H1 (cell line): ENCODE data around the gene ESYT2.

Source experiments
- BRCA1 ChIP-seq: IDR thresholded peaks from 2 replicates; pipeline ENCODE4 v1.6.1; 2012; ENCODE audit warnings: low read depth, low read length, improper control_type of control experiment
- CTCF ChIP-seq, 3 experiments: IDR thresholded peaks; 1 replicate in 2 of 3; 2 replicates in 1 of 3; pipeline versions ENCODE4 v1.5.1 to v1.6.1; 2011; ENCODE audit warnings: low read length in 3 of 3, mild to moderate bottlenecking in 3 of 3, inconsistent platforms in 2 of 3, low read depth in 1 of 3, moderate library complexity in 1 of 3; ENCODE audit not compliant: insufficient read depth in 1 of 3; ENCODE audit errors: control extremely low read depth in 1 of 3
- EZH2 ChIP-seq: fragments of 200-600 bp; sonication (generic); IDR thresholded peaks from 2 replicates; pipeline ENCODE4 v1.7.1; 2012; ENCODE audit warnings: low read depth, mild to moderate bottlenecking, moderate library complexity, low read length, inconsistent platforms; ENCODE audit not compliant: severe bottlenecking
- JUND ChIP-seq: IDR thresholded peaks from 2 replicates; pipeline ENCODE4 v1.6.1; 2011; ENCODE audit warnings: mild to moderate bottlenecking, improper control_type of control experiment, low read length
- KDM5A ChIP-seq: fragments of 200-600 bp; IDR thresholded peaks from 2 replicates; pipeline ENCODE4 v1.7.1; 2012; ENCODE audit warnings: mild to moderate bottlenecking, low read length, inconsistent platforms, mixed read lengths
- PHF8 ChIP-seq: fragments of 200-600 bp; sonication (generic); conservative IDR thresholded peaks from 2 replicates; pipeline ENCODE4 v1.7.1; 2012; ENCODE audit warnings: low read depth, mild to moderate bottlenecking, inconsistent platforms, low read length, moderate library complexity
- POLR2AphosphoS5 ChIP-seq: IDR thresholded peaks from 2 replicates; pipeline ENCODE4 v1.6.1; 2011; ENCODE audit warnings: low read depth, low read length
- SP2 ChIP-seq: IDR thresholded peaks from 2 replicates; pipeline ENCODE4 v1.6.1; 2012; ENCODE audit warnings: mild to moderate bottlenecking, low read length, inconsistent platforms
- TCF12 ChIP-seq: IDR thresholded peaks from 2 replicates; pipeline ENCODE4 v1.6.1; 2011; ENCODE audit warnings: low read depth, mild to moderate bottlenecking, low read length
- TEAD4 ChIP-seq: IDR thresholded peaks from 2 replicates; pipeline ENCODE4 v1.6.1; 2012; ENCODE audit warnings: low read depth, low read length, inconsistent platforms, mixed read lengths
- TF ChIP-seq, protein P1 (sequence below): IDR thresholded peaks from 2 replicates; pipeline ENCODE4 v1.6.1; 2012; ENCODE audit warnings: inconsistent platforms

DNA sequence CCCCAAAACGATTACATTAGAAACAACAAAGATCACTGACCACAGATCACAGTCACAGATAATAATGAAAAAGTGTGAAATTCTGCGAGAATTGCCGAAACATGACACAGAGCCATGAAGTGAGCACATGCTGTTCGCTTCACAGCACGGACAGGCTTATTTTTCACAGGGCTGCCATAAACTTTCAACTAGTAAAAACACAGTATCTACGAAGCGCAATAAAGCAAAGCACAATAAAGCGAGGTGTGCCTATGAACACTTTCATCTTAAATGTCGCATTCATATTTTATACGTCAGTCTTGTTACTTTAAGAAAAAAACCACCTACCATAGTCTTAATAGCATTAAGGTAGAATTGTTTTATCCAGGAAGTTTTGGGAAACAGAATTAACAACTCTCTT, 51.5 kb downstream of the ESYT2 start:
- TF ChIP-seq TCF12 (no peak), CTCF (IDR thresholded peaks at IDR 0.05; ENCODE audit: control extremely low read depth in 1 of 3, insufficient read depth in 1 of 3, low read depth in 1 of 3, low read length in 3 of 3) (no peak), POLR2AphosphoS5 (no peak), PHF8 (no peak), EZH2 (no peak), JUND (no peak), SP2 (no peak), KDM5A (no peak), TEAD4 (no peak), BRCA1 (no peak)
- TF ChIP-seq, protein P1, sequence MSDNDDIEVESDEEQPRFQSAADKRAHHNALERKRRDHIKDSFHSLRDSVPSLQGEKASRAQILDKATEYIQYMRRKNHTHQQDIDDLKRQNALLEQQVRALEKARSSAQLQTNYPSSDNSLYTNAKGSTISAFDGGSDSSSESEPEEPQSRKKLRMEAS, result no peak
